GM18909 (cell line): ENCODE data around the gene PERP.
"Not testable (repeated sequence)": the region's sequence is repeated elsewhere in the genome, so short reads cannot be mapped to it uniquely, and the experiment has no call there.

ENCODE experiments used
- ATAC-seq: cut with Tn5 transposase; IDR thresholded peaks from one replicate; pipeline ENCODE4 v1.9.1; 2021; ENCODE audit warnings: mild to moderate bottlenecking; ENCODE audit not compliant: unreplicated experiment, poor library complexity

Gene PERP

GRCh38 chr6:138107078-138107751, at the start of gene PERP:
PERP (minus strand) TSS chr6:138107419; CDS start chr6:138107340, 79 bp downstream.
- peak; percentile 70 for ATAC-seq

DNA sequence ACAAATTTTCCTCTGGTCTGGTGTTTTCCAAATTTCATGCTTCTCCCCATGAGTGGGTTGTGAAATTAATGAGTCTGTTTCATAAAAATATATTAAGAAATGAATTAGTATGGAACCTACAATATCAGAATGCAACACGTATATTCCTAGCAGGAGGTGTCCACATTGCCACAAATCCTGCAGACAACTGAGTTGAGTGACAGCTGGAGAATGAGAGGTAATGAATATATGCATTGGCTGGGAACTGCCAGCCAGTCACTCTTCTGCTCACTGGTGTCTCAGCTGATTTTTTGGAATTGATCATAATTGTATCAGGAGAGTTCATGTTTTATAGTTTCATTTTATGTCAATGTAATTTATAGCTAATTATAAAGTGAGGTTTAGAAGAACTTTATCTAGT, 48.2 kb upstream of the PERP start:
- ATAC-seq = no peak

GRCh38 chr6:138146544-138146943, 39.3 kb upstream of the PERP start:
- no peak for ATAC-seq

DNA sequence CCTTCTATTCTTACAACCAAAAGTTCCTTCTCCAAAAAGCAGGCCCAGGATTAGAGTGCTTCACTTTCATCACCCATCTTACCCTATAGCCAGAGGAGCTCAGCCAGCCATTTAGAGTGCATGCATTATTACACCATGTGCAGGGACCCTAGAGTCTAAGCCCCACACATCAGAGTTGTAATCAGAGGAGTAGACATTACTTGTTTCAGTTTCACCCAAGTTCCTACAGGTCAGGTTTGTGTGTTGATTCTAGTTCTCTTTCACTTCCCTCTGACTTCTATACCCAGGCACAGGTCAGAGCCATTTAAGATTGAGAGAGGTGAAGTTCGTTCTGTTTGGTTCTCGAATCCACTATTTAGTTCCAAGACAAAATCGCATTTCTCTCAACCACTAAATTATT, 38.2 kb upstream of the PERP start:
- peak; percentile 76 for ATAC-seq

DNA sequence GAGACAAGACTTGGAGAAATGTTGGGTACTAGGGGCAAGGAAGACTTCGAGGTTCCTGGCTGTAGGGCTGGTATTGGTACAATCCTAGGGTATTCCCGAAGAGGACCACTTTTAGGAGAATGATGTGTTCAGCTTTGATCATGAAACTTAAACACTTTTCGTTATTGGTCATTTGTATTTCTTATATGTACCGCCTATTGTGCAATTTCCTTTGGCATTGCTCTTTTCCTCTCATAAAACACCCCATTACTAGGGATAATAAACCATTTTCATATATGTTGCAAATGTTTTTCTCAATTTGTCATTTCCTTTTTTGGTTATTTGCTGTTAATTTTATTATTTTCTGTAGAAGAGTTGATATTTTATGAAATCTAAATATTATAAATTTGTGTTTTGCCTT, 35.6 kb upstream of the PERP start:
- ATAC-seq = no peak

GRCh38 chr6:138129190-138129589, 22.0 kb upstream of the PERP start:
- no peak for ATAC-seq

- ATAC-seq = no peak
These were observed 20.9 kb upstream of the PERP start for GRCh38 chr6:138128096-138128495.

DNA sequence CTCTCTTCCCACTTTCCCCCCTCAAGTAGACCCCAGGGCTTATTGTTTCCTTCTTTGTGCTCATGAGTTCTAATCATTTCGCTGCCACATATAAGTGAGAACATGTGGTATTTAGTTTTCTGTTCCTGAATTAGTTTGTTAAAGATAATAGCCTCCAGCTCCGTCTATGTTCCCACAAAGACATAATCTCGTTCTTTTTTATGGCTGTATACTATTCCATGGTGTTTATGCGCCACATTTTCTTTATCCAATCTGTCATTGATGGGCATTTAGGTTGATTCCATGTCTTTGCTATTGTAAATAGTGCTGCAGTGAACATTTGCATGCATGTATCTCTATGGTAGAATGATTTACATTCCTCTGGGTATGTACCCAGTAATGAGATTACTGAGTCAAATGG, 16.9 kb upstream of the PERP start:
- ATAC-seq = no peak

DNA sequence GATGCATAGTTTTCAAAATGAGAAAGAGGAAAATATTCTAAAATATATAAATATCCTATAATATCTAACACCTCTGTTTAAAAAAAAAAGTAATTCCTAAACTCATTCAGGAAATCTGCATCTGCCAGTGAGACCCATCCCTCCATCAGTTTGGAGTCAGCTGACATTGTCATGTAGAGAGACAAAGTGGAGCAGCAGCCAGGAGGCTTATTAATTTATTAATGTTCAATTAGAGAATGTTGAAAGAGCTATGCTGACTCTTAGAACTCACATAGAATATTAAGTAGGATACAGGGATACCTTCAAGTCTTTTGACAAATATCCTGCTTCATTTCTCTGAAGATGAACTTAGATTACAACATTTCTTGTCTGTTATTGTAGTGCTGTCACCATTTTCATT, 12.8 kb upstream of the PERP start:
- no peak for ATAC-seq

DNA sequence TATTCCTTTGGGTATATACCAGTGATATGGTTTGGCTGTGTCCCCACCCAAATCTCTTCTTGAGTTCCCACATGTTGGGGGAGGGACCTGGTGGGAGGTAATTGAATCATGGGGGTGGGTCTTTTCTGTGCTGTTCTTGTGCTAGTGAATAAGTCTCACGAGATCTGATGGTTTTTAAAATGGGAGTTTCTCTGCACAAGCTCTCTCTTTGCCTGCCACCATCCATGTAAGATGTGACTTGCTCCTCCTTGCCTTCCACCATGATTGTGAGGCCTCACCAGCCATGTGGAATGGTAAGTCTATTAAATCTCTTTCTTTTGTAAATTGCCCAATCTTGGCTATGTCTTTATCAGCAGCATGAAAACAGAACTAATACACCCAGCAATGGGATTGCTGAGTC, 12.0 kb upstream of the PERP start:
- not testable (repeated sequence) for ATAC-seq

DNA sequence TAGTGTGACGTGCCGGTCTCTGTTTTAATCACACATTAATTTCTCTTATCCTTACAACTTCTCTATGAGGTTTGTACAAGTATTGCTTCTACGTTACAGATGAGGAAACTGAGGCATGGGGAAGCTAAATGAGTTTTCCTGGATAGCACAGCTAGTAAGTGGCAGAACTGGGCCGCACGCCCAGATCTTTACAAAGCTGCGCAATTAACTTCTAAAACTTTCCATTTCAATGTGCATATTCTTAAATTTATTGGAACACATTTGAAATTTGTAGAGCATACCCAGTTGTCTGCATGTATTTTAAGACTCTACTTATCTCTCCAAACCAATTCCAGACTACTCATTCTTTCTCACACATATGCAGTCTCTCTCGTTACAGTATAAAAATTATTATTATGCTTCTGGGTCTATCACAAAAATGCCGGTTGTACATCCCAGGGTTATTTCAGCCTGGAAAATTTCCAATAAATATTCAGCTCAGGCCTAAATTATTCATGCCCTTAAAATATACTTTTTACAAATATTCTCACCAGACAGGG, 10.2 kb upstream of the PERP start:
- no peak for ATAC-seq

GRCh38 chr6:138116661-138116999, 9.4 kb upstream of the PERP start:
- no peak for ATAC-seq

DNA sequence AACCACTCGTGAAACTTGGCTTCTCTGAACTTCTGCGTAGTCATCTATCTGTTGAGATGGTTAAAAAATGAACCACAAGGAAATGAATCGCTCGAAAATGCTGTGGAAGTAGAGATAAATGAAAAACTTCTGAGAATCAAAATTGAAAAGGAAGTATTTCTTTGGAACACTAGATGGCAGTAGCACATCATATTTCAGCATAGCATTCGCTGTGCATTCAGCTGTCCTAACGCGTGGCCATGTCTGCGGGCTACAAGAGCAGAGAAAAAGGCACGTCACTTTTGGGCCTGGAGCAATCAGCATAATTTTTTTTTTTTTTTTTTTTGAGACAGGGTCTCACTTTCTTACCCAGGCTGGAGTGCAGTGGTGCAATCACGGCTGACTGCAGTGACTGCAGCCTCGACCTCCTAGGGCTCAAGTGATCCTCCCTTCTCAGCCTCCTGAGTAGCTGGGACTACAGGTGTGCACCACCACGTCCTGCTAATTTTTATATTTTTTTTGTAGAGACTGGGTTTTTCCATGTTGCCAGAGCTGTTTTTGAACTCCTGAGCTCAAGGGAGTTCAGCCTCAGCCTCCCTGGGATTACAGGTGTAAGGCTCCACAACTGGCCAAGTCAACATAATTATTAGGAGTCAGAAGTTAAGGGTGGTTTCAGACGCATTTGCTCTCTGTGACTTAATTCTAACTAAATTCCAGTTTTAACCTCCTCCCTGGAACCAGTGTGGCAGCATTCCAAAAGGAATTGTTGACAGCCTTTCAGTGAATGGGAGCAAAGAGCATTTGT, 8.8 kb upstream of the PERP start:
- peak; percentile 70 for ATAC-seq

DNA sequence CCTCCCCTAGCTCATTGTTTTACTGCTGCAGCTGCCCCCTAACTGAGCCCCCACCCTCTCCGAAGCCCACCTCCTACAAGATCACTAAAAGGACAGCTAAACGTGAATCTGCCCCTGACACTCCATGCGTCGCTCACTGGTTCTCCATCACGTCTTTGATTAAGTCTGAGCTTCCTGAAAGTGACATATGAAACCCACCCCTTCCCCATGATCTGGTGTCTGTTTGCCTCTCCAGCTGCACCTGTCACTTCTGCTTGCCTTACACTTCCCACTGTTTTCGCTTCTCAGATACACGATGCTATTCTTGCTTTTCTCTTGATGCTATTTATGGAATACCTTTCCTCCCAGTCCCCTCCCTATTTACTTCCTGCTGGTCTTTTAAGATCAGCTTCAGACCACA, 8.0 kb upstream of the PERP start:
- no peak for ATAC-seq

DNA sequence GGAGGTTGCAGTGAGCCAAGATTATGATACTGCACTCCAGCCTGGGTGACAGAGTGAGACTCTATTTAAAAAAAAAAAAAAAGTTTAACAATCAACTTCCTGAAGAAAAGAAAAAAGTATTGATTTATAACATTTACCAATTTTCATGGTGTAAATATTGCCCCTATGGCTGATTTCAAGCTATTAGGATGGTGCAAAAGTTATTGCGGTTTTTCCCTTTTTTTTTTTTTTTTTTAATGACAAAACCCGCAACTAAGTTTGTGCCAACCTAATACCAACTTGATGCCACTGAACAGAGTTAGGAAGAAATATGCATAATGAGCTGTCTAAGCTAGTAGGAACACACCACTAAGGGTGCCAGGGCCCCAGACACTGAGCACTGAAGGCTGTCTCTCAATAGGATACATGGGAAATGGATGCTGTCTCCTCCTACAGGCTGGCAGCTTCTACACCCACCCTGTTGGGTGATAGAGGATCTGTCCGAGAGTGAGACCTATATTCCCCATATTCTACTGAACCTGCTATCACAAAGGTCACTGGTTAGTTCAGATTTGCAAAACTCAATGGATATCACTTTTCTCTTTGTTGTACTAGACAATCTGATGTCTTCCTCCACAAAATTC, 6.5 kb upstream of the PERP start:
- no peak for ATAC-seq

- no peak for ATAC-seq
These were observed 3.0 kb upstream of the PERP start for GRCh38 chr6:138110229-138110628.

- peak; percentile 59 for ATAC-seq
These were observed 2.1 kb upstream of the PERP start for GRCh38 chr6:138109042-138109997.

- ATAC-seq = peak; percentile 20
These were observed 753 bp upstream of the PERP start for GRCh38 chr6:138107752-138108592.

DNA sequence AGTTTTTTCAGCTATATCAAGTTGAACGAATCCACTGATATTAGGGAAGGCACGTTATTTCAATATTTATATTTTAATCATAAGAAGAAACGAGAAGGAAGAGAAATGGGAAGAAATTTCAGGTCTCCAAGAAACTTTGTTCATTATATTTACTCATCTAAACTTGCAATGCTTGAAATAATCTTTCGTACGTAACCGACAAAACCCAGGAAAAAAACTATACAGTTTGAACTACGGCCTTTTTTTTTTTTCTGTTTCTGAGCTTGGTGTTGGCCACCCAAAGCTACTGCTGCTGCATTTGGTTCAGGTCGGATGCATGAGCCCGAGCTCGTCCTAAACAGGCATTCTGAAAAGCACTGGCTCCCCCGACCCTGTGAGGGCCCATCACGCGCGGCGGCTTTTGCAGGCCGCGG, 548 bp downstream of the PERP start:
- no peak for ATAC-seq
